Duodenal mucosa (tissue), 2 donors: ENCODE data around the gene LECT2.

Experiments
- H3K27ac ChIP-seq: one replicate; pipeline ENCODE4 v1.7.0; 2013; ENCODE audit warnings: low read depth, low read length
- H3K27me3 ChIP-seq, 2 donors: one replicate each; pipeline ENCODE4 v1.7.0; 2013; ENCODE audit warnings: low read length in 2 of 2, control low read depth in 1 of 2; ENCODE audit not compliant: insufficient read depth in 2 of 2, control insufficient read depth in 1 of 2
- H3K36me3 ChIP-seq, 2 donors: one replicate each; pipeline ENCODE4 v1.7.0; 2013; ENCODE audit warnings: low read length in 2 of 2, control low read depth in 1 of 2; ENCODE audit not compliant: insufficient read depth in 2 of 2, control insufficient read depth in 1 of 2
- H3K4me1 ChIP-seq, 2 donors: one replicate each; pipeline ENCODE4 v1.7.0; 2013; ENCODE audit warnings: low read length in 2 of 2, control low read depth in 1 of 2; ENCODE audit not compliant: insufficient read depth in 2 of 2, control insufficient read depth in 1 of 2
- H3K4me3 ChIP-seq, 2 donors: one replicate each; pipeline ENCODE4 v1.7.0; 2013; ENCODE audit warnings: low read length in 2 of 2, low read depth in 1 of 2
- H3K9ac ChIP-seq, 2 donors: one replicate each; pipeline ENCODE4 v1.7.0; 2013; ENCODE audit warnings: low read length in 2 of 2, low read depth in 1 of 2
- H3K9me3 ChIP-seq, 2 donors: one replicate each; pipeline ENCODE4 v1.7.0; 2013; ENCODE audit warnings: low read length in 2 of 2, control low read depth in 1 of 2; ENCODE audit not compliant: control insufficient read depth in 1 of 2

Gene LECT2

GRCh38 chr5:135966165-135966564 is 11.4 kb upstream of the LECT2 start:
- no peaks in the 10 kb centered on the region for H3K36me3 ChIP-seq
- no peaks in the 10 kb centered on the region for H3K4me1 ChIP-seq
- H3K9ac ChIP-seq, result no peak overlapping the region
- no peak overlapping the region for H3K4me3 ChIP-seq
- H3K27me3 ChIP-seq, result no peaks in the 10 kb centered on the region
- H3K27ac ChIP-seq, result no peak overlapping the region
- no peaks in the 10 kb centered on the region for H3K9me3 ChIP-seq

DNA sequence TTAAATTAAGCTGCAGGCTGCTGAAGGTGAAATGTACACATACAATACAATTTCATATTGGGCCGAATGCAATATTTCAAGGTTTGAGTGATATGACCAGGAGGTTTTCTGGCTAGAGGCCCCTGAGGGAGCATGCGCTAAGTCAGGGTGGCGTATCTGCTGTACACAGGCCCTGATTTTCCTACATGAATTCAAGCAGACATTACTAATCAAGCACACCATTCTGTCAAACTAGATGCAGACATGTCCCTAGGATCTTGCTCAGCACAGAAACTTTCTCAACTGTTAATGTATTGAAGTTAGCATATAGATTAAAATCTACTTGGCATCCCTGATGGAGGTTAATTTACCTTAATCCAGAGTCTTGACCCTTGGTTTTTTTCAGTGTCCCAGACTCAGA is 10.7 kb upstream of the LECT2 start:
- no peaks in the 10 kb centered on the region for H3K36me3 ChIP-seq
- H3K4me3 ChIP-seq, result no peak overlapping the region
- H3K9me3 ChIP-seq, result no peaks in the 10 kb centered on the region
- no peak overlapping the region for H3K27ac ChIP-seq
- H3K4me1 ChIP-seq, result no peaks in the 10 kb centered on the region
- no peaks in the 10 kb centered on the region for H3K27me3 ChIP-seq
- no peak overlapping the region for H3K9ac ChIP-seq

- H3K4me3 ChIP-seq, result no peak overlapping the region
- no peaks in the 10 kb centered on the region for H3K4me1 ChIP-seq
- H3K27ac ChIP-seq, result no peak overlapping the region
- H3K9ac ChIP-seq, result no peak overlapping the region
- H3K9me3 ChIP-seq, result no peaks in the 10 kb centered on the region
- H3K27me3 ChIP-seq, result no peaks in the 10 kb centered on the region
- H3K36me3 ChIP-seq, result no peaks in the 10 kb centered on the region
Observed at GRCh38 chr5:135964670-135965320, 10.0 kb upstream of the LECT2 start.

DNA sequence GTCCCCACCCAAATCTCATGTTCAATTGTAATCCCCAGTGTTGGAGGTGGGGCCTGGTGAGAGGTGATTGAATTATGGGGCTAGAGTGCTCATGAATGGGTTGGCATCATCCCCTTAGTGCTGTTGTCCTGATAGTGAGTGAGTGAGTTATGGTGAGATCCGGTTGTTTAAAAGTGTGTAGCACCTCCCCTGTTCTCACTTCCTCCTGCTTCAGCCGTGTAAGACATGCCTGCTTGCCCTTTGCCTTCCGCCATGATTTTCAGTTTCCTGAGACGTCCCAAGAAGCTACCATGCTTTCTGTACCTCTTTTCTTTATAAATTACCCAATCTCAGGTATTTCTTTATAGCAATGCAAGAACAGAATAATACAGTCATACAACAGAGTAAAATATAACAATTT is 742 bp upstream of the LECT2 start:
- Histone ChIP-seq H3K27ac (no peak overlapping the region), H3K9ac (no peak overlapping the region), H3K9me3 (no peaks in the 10 kb centered on the region), H3K27me3 (no peaks in the 10 kb centered on the region), H3K4me1 (no peaks in the 10 kb centered on the region), H3K4me3 (no peak overlapping the region), H3K36me3 (no peaks in the 10 kb centered on the region)

DNA sequence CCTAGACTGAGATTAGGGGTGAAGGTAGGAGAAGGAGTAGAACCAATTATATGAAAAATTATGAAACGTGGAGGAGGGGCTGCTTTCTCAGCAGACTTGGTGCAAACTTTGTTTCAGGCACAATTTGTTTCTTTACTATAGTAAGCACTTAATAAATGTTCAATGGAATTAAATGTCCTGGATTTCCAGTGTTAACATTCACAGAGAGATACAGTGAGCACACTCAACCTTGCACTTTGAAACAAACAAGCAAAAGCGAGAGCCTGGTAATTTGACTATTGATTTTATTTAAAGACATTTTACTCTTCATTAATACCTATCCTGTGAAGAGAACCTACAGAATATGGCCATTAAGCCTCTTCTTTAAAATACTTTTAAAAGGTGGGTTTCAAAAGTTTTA is 933 bp downstream of the LECT2 start:
- Histone ChIP-seq H3K27ac (no peak overlapping the region), H3K27me3 (no peaks in the 10 kb centered on the region), H3K9ac (no peak overlapping the region)

DNA sequence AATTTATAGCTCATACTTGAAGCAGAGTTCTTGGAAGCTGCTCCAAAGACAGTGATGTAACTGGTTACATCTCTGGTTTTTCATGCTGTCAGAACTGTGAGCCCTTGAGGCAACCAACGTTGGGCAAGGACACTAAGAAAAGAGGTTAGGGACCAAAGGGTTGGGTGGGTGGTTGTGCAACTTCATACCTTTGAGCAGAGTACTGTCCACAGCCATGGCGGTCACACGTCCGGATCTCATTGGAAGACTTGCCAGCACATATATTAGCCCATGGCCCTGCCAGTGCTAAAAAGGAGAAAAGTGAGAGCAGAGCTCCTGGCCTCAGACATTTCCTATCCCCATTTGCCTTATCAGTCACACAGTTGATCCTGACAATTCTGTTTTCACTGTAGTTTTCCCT is 2.1 kb downstream of the LECT2 start:
- no peaks in the 10 kb centered on the region for H3K27me3 ChIP-seq
- no peak overlapping the region for H3K9ac ChIP-seq
- no peaks in the 10 kb centered on the region for H3K4me1 ChIP-seq
- H3K36me3 ChIP-seq, result no peaks in the 10 kb centered on the region
- H3K27ac ChIP-seq, result no peak overlapping the region
- no peak overlapping the region for H3K4me3 ChIP-seq
- H3K9me3 ChIP-seq, result no peaks in the 10 kb centered on the region

More for the DNA sequence above, 933 bp downstream of the LECT2 start:
- H3K9me3 ChIP-seq, result no peaks in the 10 kb centered on the region
- no peak overlapping the region for H3K4me3 ChIP-seq
- no peaks in the 10 kb centered on the region for H3K4me1 ChIP-seq
- no peaks in the 10 kb centered on the region for H3K36me3 ChIP-seq

DNA sequence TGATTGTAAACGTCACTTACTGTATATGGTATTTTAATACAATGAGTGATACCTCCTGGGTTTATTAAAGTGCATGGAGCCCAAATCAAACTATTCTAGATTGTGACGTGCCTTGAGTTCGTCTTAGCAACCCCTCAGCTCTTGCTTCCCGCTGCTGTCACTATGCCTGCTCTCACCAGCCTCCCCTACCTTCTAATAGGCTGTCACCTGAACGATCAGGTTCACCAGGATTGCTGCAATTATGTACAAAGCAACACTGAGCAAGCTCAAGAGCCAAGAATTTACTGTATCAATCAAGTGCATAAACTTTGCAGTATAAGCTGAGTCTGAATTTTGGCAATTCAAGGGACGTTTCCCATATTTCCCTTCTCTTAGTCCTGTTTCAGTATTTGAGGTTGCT is 3.0 kb downstream of the LECT2 start:
- Histone ChIP-seq H3K27me3 (no peaks in the 10 kb centered on the region), H3K4me1 (no peaks in the 10 kb centered on the region), H3K9me3 (no peaks in the 10 kb centered on the region), H3K27ac (no peak overlapping the region), H3K36me3 (no peaks in the 10 kb centered on the region), H3K9ac (no peak overlapping the region), H3K4me3 (no peak overlapping the region)

DNA sequence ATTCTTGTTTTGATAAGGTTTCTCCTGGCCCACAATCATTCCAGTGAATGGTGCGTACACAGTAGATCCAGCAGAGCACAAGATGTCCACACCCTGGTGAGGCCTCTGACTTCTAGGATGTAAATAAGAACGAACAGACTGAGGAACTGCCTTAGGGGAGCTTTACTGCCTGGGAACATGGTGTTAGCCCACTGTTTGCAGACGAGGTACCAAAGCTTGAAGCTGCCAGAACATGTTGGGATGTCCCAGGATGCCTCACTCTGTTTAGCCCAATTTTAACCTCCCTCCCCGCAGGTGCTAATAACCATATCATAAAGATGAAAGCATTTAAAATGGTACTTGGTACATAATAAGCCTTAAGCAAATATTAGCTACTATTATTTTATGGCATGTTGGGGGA is 3.5 kb downstream of the LECT2 start:
- H3K4me1 ChIP-seq, result no peaks in the 10 kb centered on the region
- no peaks in the 10 kb centered on the region for H3K36me3 ChIP-seq
- H3K27ac ChIP-seq, result no peak overlapping the region
- H3K4me3 ChIP-seq, result no peak overlapping the region
- H3K9ac ChIP-seq, result no peak overlapping the region
- H3K27me3 ChIP-seq, result no peaks in the 10 kb centered on the region
- no peaks in the 10 kb centered on the region for H3K9me3 ChIP-seq

GRCh38 chr5:135950611-135951010 is 4.2 kb downstream of the LECT2 start:
- Histone ChIP-seq H3K9me3 (no peaks in the 10 kb centered on the region), H3K4me3 (no peak overlapping the region), H3K9ac (no peak overlapping the region), H3K27me3 (no peaks in the 10 kb centered on the region), H3K36me3 (no peaks in the 10 kb centered on the region), H3K27ac (no peak overlapping the region), H3K4me1 (no peaks in the 10 kb centered on the region)

- H3K27ac ChIP-seq, result no peak overlapping the region
- H3K4me1 ChIP-seq, result no peaks in the 10 kb centered on the region
- H3K9me3 ChIP-seq, result no peaks in the 10 kb centered on the region
- H3K9ac ChIP-seq, result no peak overlapping the region
- H3K36me3 ChIP-seq, result no peaks in the 10 kb centered on the region
- H3K27me3 ChIP-seq, result no peaks in the 10 kb centered on the region
- no peak overlapping the region for H3K4me3 ChIP-seq
Observed at GRCh38 chr5:135944967-135945560, 9.7 kb downstream of the LECT2 start.
